Central memory CD8-positive, alpha-beta T cell (primary cell): ENCODE results near the gene HIBADH.
"Not testable (repeated sequence)": the region's sequence is repeated elsewhere in the genome, so short reads cannot be mapped to it uniquely, and the experiment has no call there.

Experiments used
- ATAC-seq: fragments of 150-1000 bp; cut with Tn5 transposase; replicated peaks from 2 replicates; pipeline ENCODE4 v1.10.0; 2022; ENCODE audit warnings: mild to moderate bottlenecking, moderate FRiP score, moderate number of reproducible peaks; ENCODE audit not compliant: poor library complexity, severe bottlenecking; ENCODE audit errors: extremely low read depth
- DNase-seq, 2 donors: peaks; one replicate each; pipeline ENCODE4 v3.0.0; 2021; ENCODE audit warnings: low spot score in 2 of 2
- H3K27ac Mint-ChIP-seq: one replicate; pipeline ENCODE4 v1.8.0; 2022; ENCODE audit warnings: low read depth, mild to moderate bottlenecking, moderate library complexity, mixed read lengths
- H3K27me3 Mint-ChIP-seq: one replicate; pipeline ENCODE4 v1.8.0; 2022; ENCODE audit warnings: mixed read lengths
- H3K36me3 Mint-ChIP-seq: one replicate; pipeline ENCODE4 v1.8.0; 2022; ENCODE audit warnings: mild to moderate bottlenecking, moderate library complexity, mixed read lengths; ENCODE audit not compliant: insufficient read depth
- H3K4me1 Mint-ChIP-seq: one replicate; pipeline ENCODE4 v1.8.0; 2022; ENCODE audit warnings: mixed read lengths
- H3K4me3 Mint-ChIP-seq: one replicate; pipeline ENCODE4 v1.8.0; 2022; ENCODE audit warnings: mild to moderate bottlenecking, moderate library complexity, mixed read lengths
- H3K9me3 Mint-ChIP-seq: one replicate; pipeline ENCODE4 v1.8.0; 2022; ENCODE audit warnings: mixed read lengths

Gene HIBADH

DNA sequence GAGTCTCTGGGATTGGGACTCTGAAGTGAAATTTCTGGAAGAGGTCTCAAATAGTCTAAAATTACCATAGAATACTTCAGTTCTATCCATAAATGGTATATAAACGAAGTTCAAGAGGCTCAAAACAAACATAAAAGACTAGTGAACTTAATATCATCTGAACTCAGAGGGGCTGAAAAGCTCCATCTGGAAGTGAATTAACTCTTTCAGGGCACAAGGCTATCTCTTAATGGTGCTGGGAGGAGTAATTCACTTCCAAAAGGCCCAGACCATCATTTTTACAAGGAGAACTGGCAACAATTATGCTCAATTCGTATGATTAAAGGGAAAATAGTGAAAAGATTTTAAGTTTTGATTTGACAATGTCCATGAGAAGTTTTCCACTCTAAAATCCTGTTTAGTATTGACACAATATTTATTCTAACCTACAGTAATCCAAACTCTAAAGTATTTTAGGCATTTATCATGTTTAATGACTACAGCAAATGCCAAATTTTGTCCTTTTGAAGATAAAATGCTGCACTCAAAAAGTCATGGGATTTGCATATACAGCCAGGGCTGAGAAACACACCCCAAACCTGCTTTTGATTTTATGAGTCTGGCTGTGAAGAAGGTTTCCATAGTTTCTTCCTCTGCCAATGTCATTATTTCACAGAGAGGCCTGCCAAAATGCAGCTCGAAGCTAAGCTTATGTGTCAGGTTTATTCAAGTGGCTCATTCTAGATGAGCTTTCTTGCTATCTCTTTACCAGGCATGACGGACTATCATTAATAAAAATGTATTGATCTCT is 143.9 kb downstream of the HIBADH start:
- ATAC-seq (no peak), DNase-seq (no peak)
- no peaks in the 10 kb centered on the region for H3K9me3 Mint-ChIP-seq
- no peaks in the 10 kb centered on the region for H3K27me3 Mint-ChIP-seq
- H3K36me3 Mint-ChIP-seq = no peaks in the 10 kb centered on the region
- no peak overlapping the region for H3K4me3 Mint-ChIP-seq
- H3K27ac Mint-ChIP-seq = no peak overlapping the region
- no peaks in the 10 kb centered on the region for H3K4me1 Mint-ChIP-seq

- DNase-seq (no peak), ATAC-seq (no peak)
- H3K9me3 Mint-ChIP-seq = no peaks in the 10 kb centered on the region
- no peaks in the 10 kb centered on the region for H3K27me3 Mint-ChIP-seq
- no peak overlapping the region for H3K27ac Mint-ChIP-seq
- no peak overlapping the region for H3K4me3 Mint-ChIP-seq
- no peaks in the 10 kb centered on the region for H3K4me1 Mint-ChIP-seq
- H3K36me3 Mint-ChIP-seq = no peaks in the 10 kb centered on the region
Measured at GRCh38 chr7:27516421-27516820, 146.3 kb downstream of the HIBADH start.

- H3K4me3 Mint-ChIP-seq = no peak overlapping the region
- H3K36me3 Mint-ChIP-seq = no peaks in the 10 kb centered on the region
- no peaks in the 10 kb centered on the region for H3K4me1 Mint-ChIP-seq
- no peaks in the 10 kb centered on the region for H3K9me3 Mint-ChIP-seq
- H3K27ac Mint-ChIP-seq = no peak overlapping the region
- H3K27me3 Mint-ChIP-seq = no peaks in the 10 kb centered on the region
- DNase-seq = no peak
- ATAC-seq = no peak
Measured at GRCh38 chr7:27515933-27516332, 146.8 kb downstream of the HIBADH start.

GRCh38 chr7:27514861-27515260 is 147.8 kb downstream of the HIBADH start:
- Mint-ChIP-seq H3K4me3 (no peak overlapping the region), H3K27ac (no peak overlapping the region), H3K9me3 (no peaks in the 10 kb centered on the region), H3K36me3 (no peaks in the 10 kb centered on the region), H3K4me1 (no peaks in the 10 kb centered on the region), H3K27me3 (no peaks in the 10 kb centered on the region)
- DNase-seq = no peak
- ATAC-seq = no peak

DNA sequence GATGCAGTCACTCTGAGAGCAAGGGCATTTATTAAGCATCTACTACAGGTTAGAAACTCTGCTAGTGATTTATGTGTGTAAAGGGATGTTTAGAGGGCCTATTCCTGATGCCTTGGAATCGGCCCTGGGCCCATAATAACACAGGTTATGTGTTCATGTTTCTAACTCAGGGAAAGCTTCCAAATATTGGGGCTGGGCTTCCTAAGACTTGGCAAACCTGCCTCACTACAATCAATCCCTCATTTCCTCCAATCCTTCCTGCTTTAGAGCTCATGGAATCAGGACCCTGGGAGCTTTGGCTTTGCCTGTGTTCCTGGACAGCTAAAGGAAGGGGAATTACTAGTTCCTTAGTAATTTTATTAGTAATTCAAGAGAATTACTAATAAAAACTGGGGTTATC is 148.8 kb downstream of the HIBADH start:
- DNase-seq (no peak), ATAC-seq (no peak)
- no peak overlapping the region for H3K4me3 Mint-ChIP-seq
- H3K9me3 Mint-ChIP-seq = no peaks in the 10 kb centered on the region
- H3K4me1 Mint-ChIP-seq = no peaks in the 10 kb centered on the region
- H3K27me3 Mint-ChIP-seq = no peaks in the 10 kb centered on the region
- no peaks in the 10 kb centered on the region for H3K36me3 Mint-ChIP-seq
- no peak overlapping the region for H3K27ac Mint-ChIP-seq

GRCh38 chr7:27511370-27511769 is 151.3 kb downstream of the HIBADH start:
- not testable (repeated sequence) for H3K27me3 Mint-ChIP-seq, ATAC-seq, H3K9me3 Mint-ChIP-seq, H3K4me1 Mint-ChIP-seq, DNase-seq, H3K27ac Mint-ChIP-seq, H3K36me3 Mint-ChIP-seq, H3K4me3 Mint-ChIP-seq

DNA sequence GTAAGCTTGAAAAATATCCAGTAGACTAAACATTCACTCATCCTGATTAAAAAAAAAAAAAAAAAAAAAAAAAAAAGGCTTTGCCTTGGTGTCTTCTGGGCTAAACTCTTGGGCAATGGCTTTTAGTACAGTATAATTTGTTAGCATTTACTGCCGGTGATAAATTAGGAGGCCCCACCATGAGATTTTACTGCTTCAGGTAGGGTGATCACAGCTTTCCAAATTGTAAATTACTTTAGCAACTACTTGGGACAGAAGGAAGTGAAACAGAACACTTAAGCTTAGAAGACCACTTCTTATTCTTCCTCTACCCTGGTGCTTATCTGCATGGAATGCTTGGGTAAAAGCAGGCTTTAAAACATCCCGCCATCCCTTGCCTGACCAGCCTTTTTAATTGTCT is 152.1 kb downstream of the HIBADH start:
- ATAC-seq (no peak), DNase-seq (no peak)
- Mint-ChIP-seq H3K4me1 (no peaks in the 10 kb centered on the region), H3K36me3 (no peaks in the 10 kb centered on the region), H3K9me3 (no peaks in the 10 kb centered on the region), H3K27me3 (no peaks in the 10 kb centered on the region), H3K27ac (no peak overlapping the region), H3K4me3 (no peak overlapping the region)

DNA sequence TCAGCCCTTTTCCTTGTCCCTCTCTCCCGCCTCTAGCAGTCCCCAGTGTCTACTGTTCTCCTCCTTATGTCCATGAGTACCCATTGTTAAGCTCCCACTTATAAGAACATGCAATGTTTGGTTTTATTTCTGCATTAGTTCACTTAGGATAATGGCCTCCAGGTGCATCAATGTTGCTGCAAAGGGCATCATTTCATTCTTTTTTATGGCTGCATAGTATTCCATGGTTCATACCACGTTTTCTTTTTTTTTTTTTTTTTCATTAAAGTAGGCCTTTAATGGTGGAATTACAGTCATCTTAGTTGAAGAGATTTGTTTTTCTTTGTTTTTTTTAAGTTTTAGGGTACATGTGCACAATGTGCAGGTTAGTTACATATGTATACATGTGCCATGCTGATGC is 160.8 kb downstream of the HIBADH start:
- H3K9me3 Mint-ChIP-seq, H3K4me3 Mint-ChIP-seq, H3K36me3 Mint-ChIP-seq, ATAC-seq, H3K27ac Mint-ChIP-seq, H3K27me3 Mint-ChIP-seq, H3K4me1 Mint-ChIP-seq, DNase-seq: not testable (repeated sequence)

- DNase-seq (no peak), ATAC-seq (no peak)
- Mint-ChIP-seq H3K4me1 (no peaks in the 10 kb centered on the region), H3K27ac (no peak overlapping the region), H3K9me3 (no peaks in the 10 kb centered on the region), H3K4me3 (no peak overlapping the region), H3K36me3 (no peaks in the 10 kb centered on the region), H3K27me3 (no peaks in the 10 kb centered on the region)
Measured at GRCh38 chr7:27501001-27501400, 161.7 kb downstream of the HIBADH start.

- Mint-ChIP-seq H3K4me1 (no peaks in the 10 kb centered on the region), H3K27me3 (peaks cover 26% of the 10 kb centered on the region), H3K9me3 (no peaks in the 10 kb centered on the region), H3K4me3 (no peak overlapping the region), H3K36me3 (no peaks in the 10 kb centered on the region), H3K27ac (no peak overlapping the region)
- ATAC-seq (no peak), DNase-seq (no peak)
Measured at GRCh38 chr7:27492224-27492623, 170.5 kb downstream of the HIBADH start.

DNA sequence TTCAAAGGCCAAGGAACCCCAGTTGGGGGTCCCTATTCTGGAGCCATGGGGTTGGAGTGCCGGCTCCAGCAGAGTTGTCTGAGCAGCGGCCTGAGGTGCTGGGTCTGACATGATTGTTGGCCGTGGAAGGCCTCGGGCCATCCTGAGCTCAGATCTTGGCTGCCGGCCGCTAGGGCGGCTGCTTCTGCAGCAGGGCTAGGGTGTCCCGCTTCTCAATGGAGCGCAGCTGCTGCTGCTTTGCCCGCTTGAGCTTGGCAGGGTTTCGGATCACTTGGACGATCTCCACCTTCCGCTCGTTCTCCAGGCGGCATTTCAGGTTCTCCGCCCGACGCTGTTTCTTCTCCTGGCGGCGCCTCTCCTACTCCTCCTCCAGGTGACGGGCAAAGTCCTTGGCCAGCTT is 171.1 kb downstream of the HIBADH start:
- peaks cover 26% of the 10 kb centered on the region for H3K27me3 Mint-ChIP-seq
- H3K4me1 Mint-ChIP-seq = no peaks in the 10 kb centered on the region
- DNase-seq (no peak), ATAC-seq (no peak)
- H3K4me3 Mint-ChIP-seq = no peak overlapping the region
- no peaks in the 10 kb centered on the region for H3K36me3 Mint-ChIP-seq
- no peak overlapping the region for H3K27ac Mint-ChIP-seq
- no peaks in the 10 kb centered on the region for H3K9me3 Mint-ChIP-seq

DNA sequence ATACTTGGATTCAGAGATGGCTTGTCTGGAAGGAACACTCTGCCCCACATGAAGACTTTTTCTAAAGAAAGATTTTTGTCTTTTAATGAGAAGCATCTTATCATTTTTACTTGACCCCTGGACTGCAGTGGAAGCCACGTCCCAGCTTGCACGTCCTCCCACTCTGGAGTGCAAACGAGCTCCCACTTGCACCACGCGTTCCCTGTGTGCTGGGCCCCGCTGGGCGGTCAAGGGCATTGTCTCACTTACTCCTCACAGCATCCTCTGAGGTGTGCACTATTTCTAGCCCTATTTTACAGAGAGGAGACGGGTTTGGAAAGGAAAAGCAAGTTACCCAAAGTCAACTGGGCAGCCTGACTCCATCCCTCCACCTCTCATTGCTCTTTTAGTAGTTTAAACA is 175.2 kb downstream of the HIBADH start:
- DNase-seq = no peak
- no peak for ATAC-seq
- Mint-ChIP-seq H3K9me3 (no peaks in the 10 kb centered on the region), H3K27me3 (peaks cover 11% of the 10 kb centered on the region), H3K27ac (no peak overlapping the region), H3K4me1 (no peaks in the 10 kb centered on the region), H3K4me3 (no peak overlapping the region), H3K36me3 (no peaks in the 10 kb centered on the region)

DNA sequence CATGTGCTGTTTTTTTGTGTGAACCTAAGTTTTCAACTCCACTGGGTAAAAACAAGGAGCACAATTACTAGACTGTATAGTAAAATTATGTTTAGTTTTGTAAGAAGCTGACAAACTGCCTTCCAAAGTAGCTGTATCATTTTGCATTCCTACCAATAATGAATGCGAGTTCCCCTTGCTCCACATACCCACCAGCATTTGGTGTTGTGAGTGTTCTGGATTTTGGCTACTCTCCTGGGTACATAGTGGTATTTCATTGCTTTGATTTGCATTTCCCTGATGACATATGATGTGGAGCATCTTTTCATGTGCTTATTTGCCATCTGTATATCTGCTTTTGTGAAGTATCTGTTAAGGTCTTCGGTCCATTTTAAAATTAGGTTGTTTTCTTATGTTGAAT is 178.2 kb downstream of the HIBADH start:
- no peak overlapping the region for H3K27ac Mint-ChIP-seq
- H3K4me3 Mint-ChIP-seq = no peak overlapping the region
- no peak for ATAC-seq
- DNase-seq = no peak
- H3K36me3 Mint-ChIP-seq = no peaks in the 10 kb centered on the region
- peaks cover 9% of the 10 kb centered on the region for H3K27me3 Mint-ChIP-seq
- H3K9me3 Mint-ChIP-seq = no peaks in the 10 kb centered on the region
- no peaks in the 10 kb centered on the region for H3K4me1 Mint-ChIP-seq
